Measurements from ENCODE around the gene SSR2. TPM values are rescaled to one million over a fixed set of nuclear protein-coding genes. Genes with fewer than 3 reads are reported as not detected.

Gene SSR2
- total RNA-seq, 4 donors from 2014 or later = 118 to 229 (median 137) TPM

DNA sequence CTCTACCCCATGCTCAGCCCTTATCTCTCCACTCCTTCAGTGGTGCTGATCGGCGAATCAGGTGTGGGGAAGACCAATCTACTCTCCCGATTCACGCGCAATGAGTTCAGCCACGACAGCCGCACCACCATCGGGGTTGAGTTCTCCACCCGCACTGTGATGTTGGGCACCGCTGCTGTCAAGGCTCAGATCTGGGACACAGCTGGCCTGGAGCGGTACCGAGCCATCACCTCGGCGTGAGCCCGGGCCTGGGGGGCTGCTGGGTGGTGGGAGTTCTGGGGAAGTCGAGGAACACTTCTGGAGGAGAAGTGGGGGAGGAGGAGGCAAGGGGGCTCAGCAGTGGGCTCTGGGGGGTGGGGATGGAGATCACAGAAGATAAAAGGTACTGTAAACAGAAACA is 45.1 kb upstream of the SSR2 start:
- no peaks in the 10 kb centered on the region for H3K36me3 ChIP-seq
- H3K27me3 ChIP-seq = peaks cover 0 to 12% (median 0%) of the 10 kb centered on the region in 4 donors
- no peak overlapping the region for H3K27ac ChIP-seq (replicated peaks in 1 of 4)
- no peaks in the 10 kb centered on the region for H3K9me3 ChIP-seq
- no peaks in the 10 kb centered on the region for H3K4me1 ChIP-seq
- TF ChIP-seq EP300 (IDR thresholded peaks at IDR 0.05) = no peak
- TF ChIP-seq POLR2AphosphoS5 (IDR thresholded peaks at IDR 0.05) = no peak
- TF ChIP-seq, protein P1, sequence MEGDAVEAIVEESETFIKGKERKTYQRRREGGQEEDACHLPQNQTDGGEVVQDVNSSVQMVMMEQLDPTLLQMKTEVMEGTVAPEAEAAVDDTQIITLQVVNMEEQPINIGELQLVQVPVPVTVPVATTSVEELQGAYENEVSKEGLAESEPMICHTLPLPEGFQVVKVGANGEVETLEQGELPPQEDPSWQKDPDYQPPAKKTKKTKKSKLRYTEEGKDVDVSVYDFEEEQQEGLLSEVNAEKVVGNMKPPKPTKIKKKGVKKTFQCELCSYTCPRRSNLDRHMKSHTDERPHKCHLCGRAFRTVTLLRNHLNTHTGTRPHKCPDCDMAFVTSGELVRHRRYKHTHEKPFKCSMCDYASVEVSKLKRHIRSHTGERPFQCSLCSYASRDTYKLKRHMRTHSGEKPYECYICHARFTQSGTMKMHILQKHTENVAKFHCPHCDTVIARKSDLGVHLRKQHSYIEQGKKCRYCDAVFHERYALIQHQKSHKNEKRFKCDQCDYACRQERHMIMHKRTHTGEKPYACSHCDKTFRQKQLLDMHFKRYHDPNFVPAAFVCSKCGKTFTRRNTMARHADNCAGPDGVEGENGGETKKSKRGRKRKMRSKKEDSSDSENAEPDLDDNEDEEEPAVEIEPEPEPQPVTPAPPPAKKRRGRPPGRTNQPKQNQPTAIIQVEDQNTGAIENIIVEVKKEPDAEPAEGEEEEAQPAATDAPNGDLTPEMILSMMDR (IDR thresholded peaks at IDR 0.05) = no peak
- 79% methylated on average over 16 of the region's 16 CpGs for WGBS
- DNase-seq (ENCODE audit: extremely low spot score) = no peak
- H3K4me3 ChIP-seq = no peak overlapping the region
- intact Hi-C loops (cut with DNase I) = no loop called here

DNA sequence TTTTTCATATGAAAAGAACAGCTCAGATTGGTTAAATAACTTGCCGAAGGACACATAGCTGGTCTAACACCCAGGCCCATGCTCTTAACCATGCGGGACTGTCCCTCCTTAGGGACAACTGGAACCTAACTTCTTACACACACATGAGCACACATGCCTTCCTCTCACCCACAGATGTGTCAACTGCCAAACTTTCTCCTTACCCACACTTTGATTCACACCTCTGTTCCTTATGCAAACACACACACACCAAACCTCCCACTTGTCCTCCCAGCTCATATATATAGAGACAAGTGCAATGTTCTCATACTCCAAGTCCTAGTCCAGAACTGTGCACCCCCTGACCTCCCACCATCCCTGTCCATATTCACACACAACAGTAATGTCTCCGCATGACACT is 44.5 kb upstream of the SSR2 start:
- no peaks in the 10 kb centered on the region for H3K36me3 ChIP-seq
- WGBS = 91% methylated on average over 3 of the region's 3 CpGs
- no peaks in the 10 kb centered on the region for H3K4me1 ChIP-seq
- no peak for DNase-seq (ENCODE audit: extremely low spot score)
- peaks cover 0 to 5% (median 0%) of the 10 kb centered on the region in 4 donors for H3K27me3 ChIP-seq
- no peaks in the 10 kb centered on the region for H3K9me3 ChIP-seq
- intact Hi-C loops (cut with DNase I) = no loop called here
- H3K27ac ChIP-seq (replicated peaks in 1 of 4) = no peak overlapping the region
- TF ChIP-seq POLR2AphosphoS5 (IDR thresholded peaks at IDR 0.05) (no peak), EP300 (IDR thresholded peaks at IDR 0.05) (no peak), POLR2A (IDR thresholded peaks at IDR 0.05; ENCODE audit: low read depth) (no peak)
- TF ChIP-seq, protein P1 (IDR thresholded peaks at IDR 0.05) = no peak
- no peak overlapping the region for H3K4me3 ChIP-seq

DNA sequence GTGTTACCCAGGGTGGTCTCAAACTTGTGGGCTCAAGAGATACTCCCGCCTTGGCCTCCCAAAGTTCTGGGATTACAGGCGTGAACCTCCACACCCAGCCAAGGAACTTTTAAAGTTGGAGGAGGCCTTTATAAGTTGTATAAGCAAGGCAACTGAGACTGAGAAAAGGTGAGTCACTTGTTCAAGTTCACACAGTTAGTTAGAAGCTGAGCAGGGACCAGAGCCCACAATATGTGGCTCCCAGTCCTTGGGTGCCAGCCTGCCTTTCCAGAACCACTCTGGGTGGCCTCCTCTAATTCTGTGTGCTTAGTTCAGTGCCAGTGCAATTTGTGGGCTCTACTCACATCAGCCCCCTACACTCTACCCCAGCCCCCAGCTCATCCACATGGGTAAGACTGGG is 43.9 kb upstream of the SSR2 start:
- Histone ChIP-seq H3K4me3 (no peak overlapping the region), H3K4me1 (no peaks in the 10 kb centered on the region), H3K36me3 (no peaks in the 10 kb centered on the region), H3K27me3 (no peaks in the 10 kb centered on the region), H3K9me3 (no peaks in the 10 kb centered on the region), H3K27ac (replicated peaks in 1 of 4) (no peak overlapping the region)
- WGBS = 95% methylated on average over 2 of the region's 2 CpGs
- DNase-seq (ENCODE audit: extremely low spot score) = no peak
- no peak for TF ChIP-seq POLR2A (IDR thresholded peaks at IDR 0.05; ENCODE audit: low read depth)
- TF ChIP-seq EP300 (IDR thresholded peaks at IDR 0.05) = no peak
- TF ChIP-seq POLR2AphosphoS5 (IDR thresholded peaks at IDR 0.05) = no peak
- TF ChIP-seq, protein P1 (IDR thresholded peaks at IDR 0.05) = no peak
- intact Hi-C loops (cut with DNase I) = no loop called here

DNA sequence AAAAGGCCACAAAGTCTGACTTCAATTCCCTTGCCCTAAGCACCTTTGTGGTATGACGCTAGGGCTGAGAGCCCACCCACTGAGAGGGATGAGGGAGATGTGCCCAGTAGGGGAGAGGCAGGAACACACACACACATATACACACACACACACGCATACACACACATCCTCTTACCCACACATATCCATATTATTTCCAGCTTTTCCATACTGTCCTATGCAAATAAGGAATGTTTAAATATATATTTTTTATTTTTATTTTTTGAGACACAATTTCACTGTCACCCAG is 43.2 kb upstream of the SSR2 start:
- no peak for DNase-seq (ENCODE audit: extremely low spot score)
- Histone ChIP-seq H3K9me3 (no peaks in the 10 kb centered on the region), H3K4me1 (no peaks in the 10 kb centered on the region), H3K27me3 (no peaks in the 10 kb centered on the region), H3K4me3 (no peak overlapping the region), H3K36me3 (peaks cover 0 to 3% (median under 1%) of the 10 kb centered on the region in 4 donors), H3K27ac (replicated peaks in 1 of 4) (no peak overlapping the region)
- TF ChIP-seq EP300 (IDR thresholded peaks at IDR 0.05) (no peak), POLR2A (IDR thresholded peaks at IDR 0.05; ENCODE audit: low read depth) (no peak), POLR2AphosphoS5 (IDR thresholded peaks at IDR 0.05) (no peak)
- TF ChIP-seq, protein P1 (IDR thresholded peaks at IDR 0.05) = no peak
- WGBS = 67% methylated on average over 2 of the region's 2 CpGs
- intact Hi-C loops (cut with DNase I) = no loop called here

DNA sequence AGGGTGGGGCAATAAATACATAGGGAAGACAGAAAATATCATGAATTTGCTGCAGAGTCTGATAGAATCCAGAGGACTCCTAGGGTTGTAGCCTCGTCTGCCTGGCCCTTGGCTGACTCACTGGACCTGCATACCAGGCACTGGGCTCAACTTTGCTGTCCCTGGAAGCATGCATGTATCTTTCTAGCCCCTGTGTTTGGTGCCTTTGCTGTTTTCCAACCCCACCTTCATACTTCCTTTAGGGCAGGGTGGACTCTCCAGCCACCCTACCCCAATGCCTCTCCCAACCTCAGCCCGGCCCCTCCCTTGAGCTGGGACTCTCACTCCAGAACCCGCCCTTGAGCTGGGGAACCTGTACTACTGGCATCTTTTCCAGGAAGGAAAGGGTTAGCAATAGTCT is 41.4 kb upstream of the SSR2 start:
- 83% methylated on average over 3 of the region's 3 CpGs for WGBS
- intact Hi-C loops (cut with DNase I) = no loop called here
- Histone ChIP-seq H3K4me3 (no peak overlapping the region), H3K36me3 (peaks cover 6 to 18% (median 10%) of the 10 kb centered on the region in 4 donors), H3K27ac (replicated peaks in 1 of 4) (no peak overlapping the region), H3K4me1 (no peaks in the 10 kb centered on the region), H3K9me3 (no peaks in the 10 kb centered on the region), H3K27me3 (no peaks in the 10 kb centered on the region)
- no peak for DNase-seq (ENCODE audit: extremely low spot score)
- TF ChIP-seq POLR2AphosphoS5 (IDR thresholded peaks at IDR 0.05) (no peak), POLR2A (IDR thresholded peaks at IDR 0.05; ENCODE audit: low read depth) (no peak), EP300 (IDR thresholded peaks at IDR 0.05) (no peak)
- TF ChIP-seq, protein P1 (IDR thresholded peaks at IDR 0.05) = no peak

Measured in esophagus muscularis mucosa (tissue), 4 donors.